HG03520 (cell line): ENCODE results near the gene MAGED2.
"Not testable (repeated sequence)": the region's sequence is repeated elsewhere in the genome, so short reads cannot be mapped to it uniquely, and the experiment has no call there.

Source experiments
- ATAC-seq: cut with Tn5 transposase; IDR thresholded peaks from one replicate; pipeline ENCODE4 v1.9.1; 2021; ENCODE audit warnings: mild to moderate bottlenecking, moderate library complexity; ENCODE audit not compliant: unreplicated experiment

The MAGED2 gene

GRCh38 chrX:54807524-54808108, at the start of gene MAGED2:
MAGED2 (plus strand) TSS chrX:54807745; CDS start chrX:54809332, 1,587 bp downstream.
- no peak for ATAC-seq

- ATAC-seq, result no peak
Measured at GRCh38 chrX:54758114-54759055, 49.2 kb upstream of the MAGED2 start.

GRCh38 chrX:54774391-54775094, 33.0 kb upstream of the MAGED2 start:
- not testable (repeated sequence) for ATAC-seq

GRCh38 chrX:54776061-54776460, 31.5 kb upstream of the MAGED2 start:
- no peak for ATAC-seq

GRCh38 chrX:54776987-54777672, 30.4 kb upstream of the MAGED2 start:
- no peak for ATAC-seq

- no peak for ATAC-seq
Measured at GRCh38 chrX:54785901-54786300, 21.6 kb upstream of the MAGED2 start.

GRCh38 chrX:54786967-54787366, 20.6 kb upstream of the MAGED2 start:
- no peak for ATAC-seq

GRCh38 chrX:54788446-54788845, 19.1 kb upstream of the MAGED2 start:
- no peak for ATAC-seq

GRCh38 chrX:54789405-54789804, 18.1 kb upstream of the MAGED2 start:
- ATAC-seq, result not testable (repeated sequence)

GRCh38 chrX:54794028-54794427, 13.5 kb upstream of the MAGED2 start:
- ATAC-seq, result no peak

- ATAC-seq, result no peak
Measured at GRCh38 chrX:54794795-54795194, 12.8 kb upstream of the MAGED2 start.

GRCh38 chrX:54798137-54798536, 9.4 kb upstream of the MAGED2 start, which contains the start of gene ITIH6:
ITIH6 (minus strand) TSS chrX:54798255; CDS start chrX:54798210, 45 bp downstream.
- ATAC-seq, result no peak

GRCh38 chrX:54799046-54799445, 8.5 kb upstream of the MAGED2 start:
- no peak for ATAC-seq

- peak; percentile 14 for ATAC-seq
Measured at GRCh38 chrX:54808109-54808604, 612 bp downstream of the MAGED2 start.

- ATAC-seq, result peak; percentile 81
Measured at GRCh38 chrX:54808605-54809483, 1.3 kb downstream of the MAGED2 start.

GRCh38 chrX:54810532-54810931, 3.0 kb downstream of the MAGED2 start:
- ATAC-seq, result no peak

- ATAC-seq, result no peak
Measured at GRCh38 chrX:54811301-54811885, 3.8 kb downstream of the MAGED2 start.

GRCh38 chrX:54812306-54812705, 4.8 kb downstream of the MAGED2 start:
- no peak for ATAC-seq

- ATAC-seq, result no peak
Measured at GRCh38 chrX:54817220-54817820, 9.8 kb downstream of the MAGED2 start.
